Measurements from ENCODE around the gene ELP5.

ELP5 gene

GRCh38 chr17:7308625-7309433 is 56.8 kb downstream of the ELP5 start:
- peaks cover 38% of the 10 kb centered on the region for H4K20me1 ChIP-seq (ENCODE audit: insufficient read depth, low read length)
- peak overlapping the region; percentile 100 for H3K9ac ChIP-seq (ENCODE audit: low read length)
- H3K36me3 ChIP-seq (replicated peaks; ENCODE audit: low read depth, low read length): peaks cover 45% of the 10 kb centered on the region
- peaks cover 55% of the 10 kb centered on the region for H3K79me2 ChIP-seq (ENCODE audit: low read length)
- H3K27me3 ChIP-seq (ENCODE audit: low read depth, low read length): no peaks in the 10 kb centered on the region
- peak overlapping the region; percentile 99 for H3K27ac ChIP-seq (ENCODE audit: low read length)
- H3K9me3 ChIP-seq (ENCODE audit: insufficient read depth, low read length): no peaks in the 10 kb centered on the region
- H3K4me2 ChIP-seq (ENCODE audit: low read length): peak overlapping the region; percentile 98
- H2AFZ ChIP-seq (ENCODE audit: low read depth, low read length): no peak overlapping the region
- H3K4me1 ChIP-seq (ENCODE audit: low read length): peaks cover 19% of the 10 kb centered on the region
- TF ChIP-seq CTCF (IDR thresholded peaks at IDR 0.05; ENCODE audit: low read depth, low read length): no peak
- no peak for TF ChIP-seq EZH2phosphoT487 (IDR thresholded peaks at IDR 0.05; ENCODE audit: low read depth)
- peak overlapping the region; percentile 100 for H3K4me3 ChIP-seq (ENCODE audit: low read length)
